OCI-LY3 (cell line): Measurements from ENCODE around the gene ZNF208.
"Not testable (repeated sequence)": the region's sequence is repeated elsewhere in the genome, so short reads cannot be mapped to it uniquely, and the experiment has no call there.

Experiments used
- H2AFZ ChIP-seq: fragments of 200-600, 300-600 bp; shearing (Covaris generic); 2 replicates; pipeline ENCODE4 v1.6.0; 2014; ENCODE audit warnings: antibody characterized with exemption, low read depth, low read length
- H3K27ac ChIP-seq: fragments of 200-600, 300-600 bp; sonication (generic); 2 replicates; pipeline ENCODE4 v1.5.1; 2014; ENCODE audit warnings: mild to moderate bottlenecking, low read length, moderate library complexity, mixed read lengths
- H3K27me3 ChIP-seq: fragments of 200-600, 300-600 bp; sonication (generic); 2 replicates; pipeline ENCODE4 v1.6.1; 2014; ENCODE audit warnings: low read depth, low read length, mixed read lengths
- H3K36me3 ChIP-seq: fragments of 200-600, 300-600 bp; sonication (generic); replicated peaks from 2 replicates; pipeline ENCODE3; 2014; ENCODE audit warnings: low read depth, low read length, mixed read lengths
- H3K4me1 ChIP-seq: fragments of 300-600, 200-600 bp; sonication (generic); 2 replicates; pipeline ENCODE4 v1.6.1; 2014; ENCODE audit warnings: low read length, mixed read lengths
- H3K4me2 ChIP-seq: fragments of 200-600, 300-600 bp; sonication (generic); 2 replicates; pipeline ENCODE4 v1.6.1; 2014; ENCODE audit warnings: low read length, mixed read lengths
- H3K4me3 ChIP-seq: fragments of 300-600, 200-600 bp; sonication (generic); 2 replicates; pipeline ENCODE4 v1.5.1; 2014; ENCODE audit warnings: antibody characterized with exemption, mild to moderate bottlenecking, low read length, moderate library complexity
- H3K79me2 ChIP-seq: fragments of 300-600, 200-600 bp; shearing (Covaris generic); 2 replicates; pipeline ENCODE4 v1.6.1; 2014; ENCODE audit warnings: mild to moderate bottlenecking, low read length, mixed read lengths
- H3K9ac ChIP-seq: fragments of 300-600, 200-600 bp; shearing (Covaris generic); 2 replicates; pipeline ENCODE4 v1.6.0; 2014; ENCODE audit warnings: mild to moderate bottlenecking, low read length, moderate library complexity
- H3K9me3 ChIP-seq: fragments of 200-600, 300-600 bp; shearing (Covaris generic); 2 replicates; pipeline ENCODE4 v1.6.1; 2014; ENCODE audit warnings: low read length, mixed read lengths; ENCODE audit not compliant: insufficient read depth
- H4K20me1 ChIP-seq: fragments of 200-600, 300-600 bp; sonication (generic); 2 replicates; pipeline ENCODE4 v1.6.1; 2016; ENCODE audit warnings: low read length, mixed read lengths; ENCODE audit not compliant: insufficient read depth
- CTCF ChIP-seq: fragments of 200-600, 300-600 bp; sonication (generic); IDR thresholded peaks from 2 replicates; pipeline ENCODE4 v1.5.1; 2014; ENCODE audit warnings: antibody characterized with exemption, low read length, low read depth
- EZH2phosphoT487 ChIP-seq: fragments of 200-600 bp; shearing (Covaris generic); IDR thresholded peaks from 2 replicates; pipeline ENCODE4 v1.6.1; 2018; ENCODE audit warnings: antibody characterized with exemption, mixed run types, low read depth

ZNF208 gene

GRCh38 chr19:22010437-22011143 lies at the start of gene ZNF208:
Gene ZNF208 (minus strand): TSS chr19:22010943. CDS start chr19:22010794, 149 bp downstream.
- not testable (repeated sequence) for H4K20me1 ChIP-seq, H3K79me2 ChIP-seq, H3K27ac ChIP-seq, H3K4me1 ChIP-seq, H3K9ac ChIP-seq, H3K4me3 ChIP-seq, H3K27me3 ChIP-seq, H3K4me2 ChIP-seq, H3K36me3 ChIP-seq, H3K9me3 ChIP-seq, H2AFZ ChIP-seq

DNA sequence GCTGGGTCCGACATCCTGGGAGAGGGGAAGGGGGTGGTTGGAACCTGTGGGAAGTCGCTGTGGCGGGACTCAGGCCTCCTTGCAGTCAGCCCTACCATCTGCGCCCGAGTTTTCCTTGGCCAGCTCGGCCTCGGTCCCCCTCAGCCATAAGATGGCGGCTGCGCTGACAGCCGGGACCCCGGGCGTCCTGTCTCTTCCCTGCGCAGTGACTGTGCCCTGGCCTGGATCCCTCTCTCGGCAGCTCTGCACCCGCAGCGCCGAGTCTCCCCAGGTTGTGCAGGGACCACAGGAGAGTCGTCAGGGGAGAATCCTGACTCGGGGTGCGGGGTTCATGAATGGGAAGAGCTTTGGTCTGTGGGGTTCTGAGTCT lies 41.9 kb upstream of the ZNF208 start:
- peaks cover 11% of the 10 kb centered on the region for H3K36me3 ChIP-seq
- peaks cover 11% of the 10 kb centered on the region; the same call in 1 of the 2 replicates for H3K9me3 ChIP-seq
- no peaks in the 10 kb centered on the region for H4K20me1 ChIP-seq
- peak overlapping the region; percentile 79 for H3K9ac ChIP-seq
- H3K79me2 ChIP-seq, result peaks cover 10% of the 10 kb centered on the region
- H3K4me3 ChIP-seq, result peak overlapping the region; percentile 94
- TF ChIP-seq EZH2phosphoT487, result no peak
- TF ChIP-seq CTCF, result no peak
- peak overlapping the region; percentile 38; the same call in 1 of the 2 replicates for H3K27ac ChIP-seq
- no peaks in the 10 kb centered on the region for H3K4me1 ChIP-seq
- H2AFZ ChIP-seq, result no peak overlapping the region; the same call in 1 of the 2 replicates
- H3K27me3 ChIP-seq, result no peaks in the 10 kb centered on the region
- peak overlapping the region; percentile 41 for H3K4me2 ChIP-seq

DNA sequence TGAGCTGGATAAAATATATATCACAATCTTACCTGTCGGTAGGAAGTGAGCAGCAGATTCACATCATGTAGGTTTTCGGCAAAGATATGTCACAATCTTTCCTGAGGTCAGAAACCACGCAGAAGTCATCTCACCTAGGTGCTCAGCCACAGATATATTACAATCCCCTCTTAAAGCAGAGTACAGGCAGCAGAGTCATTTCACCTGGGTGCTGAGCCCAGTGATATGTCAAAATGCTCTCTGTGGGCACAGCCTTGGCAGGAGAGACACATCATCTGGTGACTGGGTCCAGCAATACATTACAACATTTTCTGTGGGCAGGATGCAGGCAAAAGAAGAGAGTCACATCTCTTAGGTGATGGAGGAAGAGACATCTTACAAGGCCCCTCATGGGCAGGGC lies 30.4 kb upstream of the ZNF208 start:
- not testable (repeated sequence) for H3K9me3 ChIP-seq, H4K20me1 ChIP-seq, H3K4me3 ChIP-seq, H3K79me2 ChIP-seq, H3K27me3 ChIP-seq, H2AFZ ChIP-seq, H3K4me2 ChIP-seq, H3K27ac ChIP-seq, H3K36me3 ChIP-seq, H3K9ac ChIP-seq, H3K4me1 ChIP-seq

GRCh38 chr19:22030680-22031079 lies 19.9 kb upstream of the ZNF208 start:
- H3K4me1 ChIP-seq, result no peaks in the 10 kb centered on the region
- no peak overlapping the region for H3K9ac ChIP-seq
- no peak overlapping the region for H3K4me2 ChIP-seq
- no peak overlapping the region for H3K27ac ChIP-seq
- no peaks in the 10 kb centered on the region for H3K36me3 ChIP-seq
- no peak overlapping the region for H2AFZ ChIP-seq
- no peak overlapping the region for H3K4me3 ChIP-seq
- no peaks in the 10 kb centered on the region for H3K79me2 ChIP-seq
- H3K27me3 ChIP-seq, result no peaks in the 10 kb centered on the region
- no peak for TF ChIP-seq CTCF
- no peak for TF ChIP-seq EZH2phosphoT487
- H4K20me1 ChIP-seq, result no peaks in the 10 kb centered on the region
- H3K9me3 ChIP-seq, result 0 out of 2 replicates have a peak, but pooled peaks cover 2% of the 10 kb centered on the region

DNA sequence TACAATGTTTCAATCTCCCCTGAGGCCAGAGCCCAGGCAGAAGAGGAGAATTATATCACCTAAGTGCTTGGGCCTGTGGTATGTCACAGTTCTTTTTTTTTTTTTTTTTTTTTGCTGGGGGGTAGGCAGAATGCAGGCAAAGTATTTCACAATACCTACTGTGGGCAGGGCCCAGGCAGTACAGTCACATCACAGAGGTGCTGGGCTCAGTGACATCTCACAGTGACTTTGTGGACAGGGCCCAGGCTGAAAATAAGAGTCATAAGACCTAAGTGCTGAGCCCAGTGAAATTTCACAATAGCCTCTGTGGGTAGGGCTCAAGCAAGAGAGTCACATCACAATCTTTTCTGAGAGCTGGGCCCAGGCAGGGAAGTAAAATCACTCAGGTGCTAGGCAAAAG lies 15.9 kb upstream of the ZNF208 start:
- Histone ChIP-seq H4K20me1 (no peaks in the 10 kb centered on the region), H2AFZ (no peak overlapping the region), H3K79me2 (no peaks in the 10 kb centered on the region), H3K4me3 (no peak overlapping the region), H3K36me3 (no peaks in the 10 kb centered on the region), H3K27ac (no peak overlapping the region), H3K4me2 (no peak overlapping the region), H3K9me3 (0 out of 2 replicates have a peak, but pooled peaks cover 2% of the 10 kb centered on the region), H3K9ac (no peak overlapping the region), H3K4me1 (no peaks in the 10 kb centered on the region), H3K27me3 (no peaks in the 10 kb centered on the region)
- TF ChIP-seq EZH2phosphoT487 (no peak), CTCF (no peak)

- H3K79me2 ChIP-seq, H3K4me3 ChIP-seq, H3K27ac ChIP-seq, H4K20me1 ChIP-seq, H3K9ac ChIP-seq, H3K4me2 ChIP-seq, H2AFZ ChIP-seq, H3K27me3 ChIP-seq, H3K36me3 ChIP-seq, H3K9me3 ChIP-seq, H3K4me1 ChIP-seq: not testable (repeated sequence)
Observed at GRCh38 chr19:22025539-22025938, 14.8 kb upstream of the ZNF208 start.
